ENCODE data around the gene COL1A2. TPM values are rescaled to one million over a fixed set of nuclear protein-coding genes. Genes with fewer than 3 reads are reported as not detected.

Gene COL1A2
- total RNA-seq, 1 experiment from 2014 or later = 42.1 TPM

DNA sequence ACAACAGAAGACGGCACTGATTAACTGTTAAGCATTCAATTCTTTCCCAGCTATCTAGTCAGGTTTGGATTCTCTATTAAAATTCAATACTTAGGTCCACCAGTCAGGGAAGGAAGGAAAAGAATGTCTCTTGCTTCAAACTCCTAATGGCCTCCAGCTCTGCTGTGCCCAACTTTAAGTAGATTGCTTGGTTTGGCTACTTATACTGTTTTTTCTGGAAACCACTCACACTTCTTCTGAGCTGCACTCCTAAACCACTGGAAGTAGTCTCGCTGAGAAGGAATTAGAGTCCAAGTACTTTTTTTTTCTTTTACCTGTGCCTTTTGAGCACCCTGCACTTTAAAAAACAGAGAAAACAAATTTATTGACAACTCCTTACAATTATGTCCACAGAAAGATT, 26.7 kb upstream of the COL1A2 start:
- no peak for DNase-seq
- Histone ChIP-seq H3K23me2 (ENCODE audit: insufficient read length, low read depth, low read length, poor library complexity, severe bottlenecking) (no peaks in the 10 kb centered on the region), H3K27me3 (ENCODE audit: insufficient read depth, low read length) (no peaks in the 10 kb centered on the region), H3K9me3 (ENCODE audit: control insufficient read depth, low read depth, low read length) (no peaks in the 10 kb centered on the region), H3K9ac (ENCODE audit: extremely low read depth, insufficient read length, low read length) (no peak overlapping the region), H3K79me2 (ENCODE audit: insufficient read depth, low read length) (0 out of 2 replicates have a peak, but pooled peaks cover 1% of the 10 kb centered on the region), H4K5ac (ENCODE audit: insufficient read length, low read depth, low read length) (no peak overlapping the region), H3K4me2 (ENCODE audit: insufficient read depth, insufficient read length, low read length) (no peak overlapping the region), H3K14ac (ENCODE audit: insufficient read depth, low read length) (no peak overlapping the region), H3K56ac (ENCODE audit: insufficient read length, low read depth, low read length) (no peak overlapping the region), H4K91ac (ENCODE audit: insufficient read length, low read depth, low read length) (no peak overlapping the region), H2AK5ac (ENCODE audit: insufficient read length, low read length) (no peak overlapping the region), H3K27ac (ENCODE audit: insufficient read length, low read depth, low read length) (no peak overlapping the region), H3T11ph (ENCODE audit: low read length) (no peak overlapping the region), H4K8ac (replicated peaks; ENCODE audit: insufficient read length, low read depth, low read length) (no peak overlapping the region), H3K18ac (ENCODE audit: insufficient read length, low read depth, low read length) (no peak overlapping the region), H2AFZ (ENCODE audit: low read length) (no peak overlapping the region), H2BK15ac (ENCODE audit: low read depth, low read length) (no peak overlapping the region), H2BK120ac (ENCODE audit: low read depth, low read length, poor library complexity, severe bottlenecking) (no peak overlapping the region), H4K20me1 (ENCODE audit: control insufficient read depth, insufficient read depth, insufficient read length) (no peaks in the 10 kb centered on the region), H3K23ac (ENCODE audit: insufficient read length, low read depth, low read length) (no peak overlapping the region), H2BK12ac (ENCODE audit: insufficient read length, low read depth, low read length) (no peak overlapping the region), H3K4me1 (ENCODE audit: insufficient read depth, low read length) (no peaks in the 10 kb centered on the region), H2BK20ac (ENCODE audit: low read depth, low read length, poor library complexity, severe bottlenecking) (no peak overlapping the region), H3K79me1 (ENCODE audit: insufficient read depth, low read depth, low read length, poor library complexity, severe bottlenecking) (no peaks in the 10 kb centered on the region), H3K4ac (ENCODE audit: low read depth, low read length) (no peak overlapping the region), H2BK5ac (ENCODE audit: insufficient read length, low read length) (no peak overlapping the region)
- no peaks in the 10 kb centered on the region; a peak in 1 of 5 replicates for H3K9me3 Mint-ChIP-seq
- H3K27me3 Mint-ChIP-seq (ENCODE audit: low read depth) = no peaks in the 10 kb centered on the region
- H3K36me3 Mint-ChIP-seq (ENCODE audit: insufficient read depth in 1 of 3, low read depth in 3 of 3) = no peaks in the 10 kb centered on the region; a peak in 1 of 7 replicates
- no peak overlapping the region for H3K27ac Mint-ChIP-seq
- WGBS (ENCODE audit: extremely low coverage, insufficient read length, low lambda C conversion rate) = no CpG with 5 or more reads among the region's 2 CpGs
- peaks cover 11 to 13% of the 10 kb centered on the region in 2 experiments for H3K4me1 Mint-ChIP-seq
- TF ChIP-seq, protein P1, sequence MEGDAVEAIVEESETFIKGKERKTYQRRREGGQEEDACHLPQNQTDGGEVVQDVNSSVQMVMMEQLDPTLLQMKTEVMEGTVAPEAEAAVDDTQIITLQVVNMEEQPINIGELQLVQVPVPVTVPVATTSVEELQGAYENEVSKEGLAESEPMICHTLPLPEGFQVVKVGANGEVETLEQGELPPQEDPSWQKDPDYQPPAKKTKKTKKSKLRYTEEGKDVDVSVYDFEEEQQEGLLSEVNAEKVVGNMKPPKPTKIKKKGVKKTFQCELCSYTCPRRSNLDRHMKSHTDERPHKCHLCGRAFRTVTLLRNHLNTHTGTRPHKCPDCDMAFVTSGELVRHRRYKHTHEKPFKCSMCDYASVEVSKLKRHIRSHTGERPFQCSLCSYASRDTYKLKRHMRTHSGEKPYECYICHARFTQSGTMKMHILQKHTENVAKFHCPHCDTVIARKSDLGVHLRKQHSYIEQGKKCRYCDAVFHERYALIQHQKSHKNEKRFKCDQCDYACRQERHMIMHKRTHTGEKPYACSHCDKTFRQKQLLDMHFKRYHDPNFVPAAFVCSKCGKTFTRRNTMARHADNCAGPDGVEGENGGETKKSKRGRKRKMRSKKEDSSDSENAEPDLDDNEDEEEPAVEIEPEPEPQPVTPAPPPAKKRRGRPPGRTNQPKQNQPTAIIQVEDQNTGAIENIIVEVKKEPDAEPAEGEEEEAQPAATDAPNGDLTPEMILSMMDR (conservative IDR thresholded peaks at IDR 0.05) = no peak
- H3K4me3 Mint-ChIP-seq = no peak overlapping the region

Data from H9 (cell line).